ENCODE results near the gene DSN1. TPM values are rescaled to one million over a fixed set of nuclear protein-coding genes. Genes with fewer than 3 reads are reported as not detected.

Gene DSN1
- polyA plus RNA-seq, 2 of the 4 experiments (the other 2 are of a cell fraction), result 38.2 to 41.3 TPM

DNA sequence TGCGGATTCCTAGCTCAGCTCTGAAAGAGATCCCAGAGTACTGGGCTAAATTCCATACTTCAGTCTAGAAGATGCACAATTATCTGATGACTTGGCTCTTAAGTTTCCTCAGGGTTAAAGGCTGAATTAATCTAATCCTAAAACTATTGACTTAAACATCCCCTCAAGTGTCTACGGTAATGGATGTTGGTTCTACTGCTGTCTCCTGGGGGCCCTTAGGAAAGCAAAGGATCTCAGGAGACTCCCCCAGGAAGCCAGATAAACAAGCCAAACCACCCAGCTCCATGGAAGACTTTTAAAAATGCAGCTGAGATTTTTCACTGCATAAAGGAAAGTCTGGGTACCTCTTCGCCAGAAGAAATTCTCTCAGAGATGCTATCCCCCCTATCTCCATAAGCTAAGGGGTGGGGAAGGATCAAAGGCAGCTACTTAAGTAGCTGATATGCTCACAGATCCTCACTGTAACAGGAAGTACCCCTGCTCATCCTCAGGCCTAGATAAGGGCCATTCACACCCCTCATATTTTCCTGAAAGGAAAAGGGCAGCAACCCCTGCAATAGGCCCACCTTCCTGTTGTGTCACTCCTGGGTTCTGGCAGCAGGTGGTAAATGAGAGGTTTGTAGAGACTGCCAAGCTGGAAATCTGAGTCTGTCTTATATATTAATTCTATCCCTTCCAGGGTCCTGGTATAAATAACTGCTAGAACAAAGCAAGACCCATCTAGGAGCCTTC, 36.9 kb downstream of the DSN1 start:
- 96% methylated on average over 3 of the region's 3 CpGs for WGBS (ENCODE audit: missing lambda C conversion rate)
- FAIRE-seq, result no peak
- no peak for DNase-seq (ENCODE audit: low read depth in 1 of 2, low spot score in 1 of 2)
- Histone ChIP-seq H3K4me3 (no peak overlapping the region), H3K4me1 (peaks cover 11% of the 10 kb centered on the region; the same call in 2 of the 3 replicates), H3K4me2 (no peak overlapping the region), H3K27ac (no peak overlapping the region), H3K9me3 (no peaks in the 10 kb centered on the region)
- POLR2A ChIA-PET, result interaction anchor here (1.0 kb wide), 1 partner anchor 9 kb away, joined by 7 read pairs; the partner anchor contains the start of gene NDRG3
- no peak for ATAC-seq
- CTCF ChIA-PET, result interaction anchor here (0.6 to 6.5 kb wide), 6 partner anchors 9 to 1266 kb away, joined by 3 to 32 read pairs (median 3); partner anchors contain the start of gene DSN1
- TF ChIP-seq SREBF2 (IDR thresholded peaks at IDR 0.05) (no peak), FOSB (CRISPR knock-in tag; IDR thresholded peaks at IDR 0.05) (no peak), HDAC2 (IDR thresholded peaks at IDR 0.05) (no peak), HOXB5 (CRISPR knock-in tag; IDR thresholded peaks at IDR 0.05) (no peak), FOXS1 (CRISPR knock-in tag; IDR thresholded peaks at IDR 0.05) (no peak), RAD21 (conservative IDR thresholded peaks at IDR 0.05 in 1 of 2, IDR thresholded peaks at IDR 0.05 in 1 of 2) (no peak), EHMT2 (IDR thresholded peaks at IDR 0.05; ENCODE audit: low read depth) (no peak), JUNB (IDR thresholded peaks at IDR 0.05) (no peak), HEYL (CRISPR knock-in tag; IDR thresholded peaks at IDR 0.05) (no peak), KDM5A (IDR thresholded peaks at IDR 0.05) (no peak), CHD4 (IDR thresholded peaks at IDR 0.05; ENCODE audit: borderline replicate concordance) (no peak), TP53 (CRISPR knock-in tag; IDR thresholded peaks at IDR 0.05) (no peak), NPAS2 (CRISPR knock-in tag; IDR thresholded peaks at IDR 0.05; ENCODE audit: borderline replicate concordance) (no peak), EP300 (IDR thresholded peaks at IDR 0.05) (no peak)
- TF ChIP-seq, protein P1, sequence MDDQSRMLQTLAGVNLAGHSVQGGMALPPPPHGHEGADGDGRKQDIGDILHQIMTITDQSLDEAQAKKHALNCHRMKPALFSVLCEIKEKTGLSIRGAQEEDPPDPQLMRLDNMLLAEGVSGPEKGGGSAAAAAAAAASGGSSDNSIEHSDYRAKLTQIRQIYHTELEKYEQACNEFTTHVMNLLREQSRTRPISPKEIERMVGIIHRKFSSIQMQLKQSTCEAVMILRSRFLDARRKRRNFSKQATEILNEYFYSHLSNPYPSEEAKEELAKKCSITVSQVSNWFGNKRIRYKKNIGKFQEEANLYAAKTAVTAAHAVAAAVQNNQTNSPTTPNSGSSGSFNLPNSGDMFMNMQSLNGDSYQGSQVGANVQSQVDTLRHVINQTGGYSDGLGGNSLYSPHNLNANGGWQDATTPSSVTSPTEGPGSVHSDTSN (IDR thresholded peaks at IDR 0.05), result no peak
- TF ChIP-seq, protein P2, sequence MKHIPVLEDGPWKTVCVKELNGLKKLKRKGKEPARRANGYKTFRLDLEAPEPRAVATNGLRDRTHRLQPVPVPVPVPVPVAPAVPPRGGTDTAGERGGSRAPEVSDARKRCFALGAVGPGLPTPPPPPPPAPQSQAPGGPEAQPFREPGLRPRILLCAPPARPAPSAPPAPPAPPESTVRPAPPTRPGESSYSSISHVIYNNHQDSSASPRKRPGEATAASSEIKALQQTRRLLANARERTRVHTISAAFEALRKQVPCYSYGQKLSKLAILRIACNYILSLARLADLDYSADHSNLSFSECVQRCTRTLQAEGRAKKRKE (CRISPR knock-in tag; IDR thresholded peaks at IDR 0.05; ENCODE audit: low read depth), result no peak
- TF ChIP-seq, protein P3, sequence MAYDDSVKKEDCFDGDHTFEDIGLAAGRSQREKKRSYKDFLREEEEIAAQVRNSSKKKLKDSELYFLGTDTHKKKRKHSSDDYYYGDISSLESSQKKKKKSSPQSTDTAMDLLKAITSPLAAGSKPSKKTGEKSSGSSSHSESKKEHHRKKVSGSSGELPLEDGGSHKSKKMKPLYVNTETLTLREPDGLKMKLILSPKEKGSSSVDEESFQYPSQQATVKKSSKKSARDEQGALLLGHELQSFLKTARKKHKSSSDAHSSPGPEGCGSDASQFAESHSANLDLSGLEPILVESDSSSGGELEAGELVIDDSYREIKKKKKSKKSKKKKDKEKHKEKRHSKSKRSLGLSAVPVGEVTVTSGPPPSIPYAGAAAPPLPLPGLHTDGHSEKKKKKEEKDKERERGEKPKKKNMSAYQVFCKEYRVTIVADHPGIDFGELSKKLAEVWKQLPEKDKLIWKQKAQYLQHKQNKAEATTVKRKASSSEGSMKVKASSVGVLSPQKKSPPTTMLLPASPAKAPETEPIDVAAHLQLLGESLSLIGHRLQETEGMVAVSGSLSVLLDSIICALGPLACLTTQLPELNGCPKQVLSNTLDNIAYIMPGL (CRISPR knock-in tag; IDR thresholded peaks at IDR 0.05; ENCODE audit: borderline replicate concordance), result no peak
- TF ChIP-seq, protein P4, sequence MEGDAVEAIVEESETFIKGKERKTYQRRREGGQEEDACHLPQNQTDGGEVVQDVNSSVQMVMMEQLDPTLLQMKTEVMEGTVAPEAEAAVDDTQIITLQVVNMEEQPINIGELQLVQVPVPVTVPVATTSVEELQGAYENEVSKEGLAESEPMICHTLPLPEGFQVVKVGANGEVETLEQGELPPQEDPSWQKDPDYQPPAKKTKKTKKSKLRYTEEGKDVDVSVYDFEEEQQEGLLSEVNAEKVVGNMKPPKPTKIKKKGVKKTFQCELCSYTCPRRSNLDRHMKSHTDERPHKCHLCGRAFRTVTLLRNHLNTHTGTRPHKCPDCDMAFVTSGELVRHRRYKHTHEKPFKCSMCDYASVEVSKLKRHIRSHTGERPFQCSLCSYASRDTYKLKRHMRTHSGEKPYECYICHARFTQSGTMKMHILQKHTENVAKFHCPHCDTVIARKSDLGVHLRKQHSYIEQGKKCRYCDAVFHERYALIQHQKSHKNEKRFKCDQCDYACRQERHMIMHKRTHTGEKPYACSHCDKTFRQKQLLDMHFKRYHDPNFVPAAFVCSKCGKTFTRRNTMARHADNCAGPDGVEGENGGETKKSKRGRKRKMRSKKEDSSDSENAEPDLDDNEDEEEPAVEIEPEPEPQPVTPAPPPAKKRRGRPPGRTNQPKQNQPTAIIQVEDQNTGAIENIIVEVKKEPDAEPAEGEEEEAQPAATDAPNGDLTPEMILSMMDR (IDR thresholded peaks at IDR 0.05), result no peak
- TF ChIP-seq, protein P5, sequence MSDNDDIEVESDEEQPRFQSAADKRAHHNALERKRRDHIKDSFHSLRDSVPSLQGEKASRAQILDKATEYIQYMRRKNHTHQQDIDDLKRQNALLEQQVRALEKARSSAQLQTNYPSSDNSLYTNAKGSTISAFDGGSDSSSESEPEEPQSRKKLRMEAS (IDR thresholded peaks at IDR 0.05), result no peak

DNA sequence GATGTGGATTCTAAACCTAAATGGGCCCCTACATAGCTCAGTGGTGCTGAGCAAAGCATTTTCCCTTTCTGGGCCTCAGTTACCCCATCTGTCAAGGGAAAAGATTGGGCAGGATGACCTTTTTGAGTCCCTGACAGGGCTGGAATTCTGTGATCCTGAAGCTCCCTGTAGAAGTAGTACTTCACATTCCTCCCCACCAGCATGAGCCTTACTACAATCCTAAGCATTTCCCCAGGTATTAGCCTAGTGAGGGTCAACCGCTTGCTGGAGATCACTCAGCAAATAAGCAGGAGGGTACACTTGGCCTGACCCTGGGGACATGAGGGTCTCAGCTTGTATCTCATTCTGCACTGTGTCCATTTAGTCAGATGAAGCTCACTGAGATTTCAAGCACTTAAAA, 41.1 kb downstream of the DSN1 start:
- Histone ChIP-seq H3K4me3 (no peak overlapping the region), H3K4me2 (no peak overlapping the region), H3K4me1 (peaks cover 11% of the 10 kb centered on the region; the same call in 2 of the 3 replicates), H3K9me3 (no peaks in the 10 kb centered on the region), H3K27ac (no peak overlapping the region)
- CTCF ChIA-PET, result interaction anchor here (0.6 to 6.5 kb wide), 5 partner anchors 12 to 178 kb away, joined by 3 to 32 read pairs (median 3); no protein-coding TSS in a partner anchor
- DNase-seq (ENCODE audit: low read depth in 1 of 2, low spot score in 1 of 2) (no peak), FAIRE-seq (no peak), ATAC-seq (no peak)
- POLR2A ChIA-PET, result no interaction called here
- 100% methylated on average over 1 of the region's 1 CpG for WGBS (ENCODE audit: missing lambda C conversion rate)
- no peak for TF ChIP-seq FOSL2 (IDR thresholded peaks at IDR 0.05)
- TF ChIP-seq FOSL2 (CRISPR knock-in tag; IDR thresholded peaks at IDR 0.05), result no peak
- TF ChIP-seq HDAC2 (IDR thresholded peaks at IDR 0.05), result no peak
- TF ChIP-seq, protein P3 (CRISPR knock-in tag; IDR thresholded peaks at IDR 0.05; ENCODE audit: borderline replicate concordance), result no peak
- TF ChIP-seq CHD4 (IDR thresholded peaks at IDR 0.05; ENCODE audit: borderline replicate concordance), result no peak
- no peak for TF ChIP-seq ESRRA (IDR thresholded peaks at IDR 0.05; ENCODE audit: borderline replicate concordance, low read length)
- TF ChIP-seq HOXB5 (CRISPR knock-in tag; IDR thresholded peaks at IDR 0.05), result no peak
- no peak for TF ChIP-seq GATA3 (IDR thresholded peaks at IDR 0.05; ENCODE audit: borderline replicate concordance)
